Measurements from ENCODE around the gene SLC17A9. TPM values are rescaled to one million over a fixed set of nuclear protein-coding genes. Genes with fewer than 3 reads are reported as not detected.

Gene SLC17A9
- total RNA-seq, 1 experiment from 2014 or later: 16.6 TPM

DNA sequence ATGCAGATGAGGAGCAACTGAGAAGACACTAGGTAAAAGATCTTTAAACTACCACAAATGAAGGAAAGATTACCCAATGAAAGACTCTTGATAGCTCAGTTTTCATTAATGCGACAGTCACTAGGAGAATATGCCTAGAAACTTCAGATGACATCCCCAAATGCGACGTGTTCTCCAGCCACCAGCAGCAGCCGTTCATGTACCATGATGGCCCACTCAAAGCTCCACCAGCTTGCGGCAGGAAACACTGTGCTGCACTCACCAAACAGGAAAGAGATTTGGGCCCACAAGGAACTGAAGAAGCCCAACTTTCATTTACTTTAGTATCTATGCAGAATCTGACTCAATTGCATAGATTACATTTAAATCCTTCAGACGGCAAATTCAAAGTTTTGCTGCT lies 33.7 kb upstream of the SLC17A9 start:
- no peak for DNase-seq (ENCODE audit: extremely low read depth, low read depth)

DNA sequence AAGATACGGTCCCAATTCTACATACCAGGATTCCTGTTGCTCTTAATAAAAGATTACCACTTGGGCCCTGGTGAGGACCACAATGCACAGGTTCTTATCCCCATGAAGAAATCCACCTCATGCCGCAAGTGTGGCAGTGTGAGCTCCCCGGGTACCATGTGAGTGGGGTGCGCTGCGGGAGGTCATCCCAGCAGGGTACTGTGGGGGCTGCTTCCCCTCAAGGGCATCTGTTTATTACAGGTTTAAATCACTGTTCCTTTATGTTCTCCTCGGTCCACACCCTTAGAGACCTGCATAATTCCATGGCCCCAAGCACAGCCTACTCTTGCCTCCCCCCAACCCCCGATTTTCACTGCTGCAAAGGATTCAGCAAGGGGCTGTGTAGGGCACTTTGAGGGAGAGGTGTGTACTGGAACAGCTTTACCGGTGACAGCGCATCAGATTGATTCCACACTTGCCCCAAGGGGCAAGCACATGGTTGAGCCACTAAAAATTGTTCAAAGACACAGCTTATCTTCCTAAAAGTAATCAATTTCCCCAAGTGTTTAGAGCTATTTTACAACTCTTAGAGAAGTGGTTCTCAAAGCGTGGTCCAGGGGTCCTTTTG lies 32.4 kb upstream of the SLC17A9 start:
- no peak for DNase-seq (ENCODE audit: extremely low read depth, low read depth)

DNA sequence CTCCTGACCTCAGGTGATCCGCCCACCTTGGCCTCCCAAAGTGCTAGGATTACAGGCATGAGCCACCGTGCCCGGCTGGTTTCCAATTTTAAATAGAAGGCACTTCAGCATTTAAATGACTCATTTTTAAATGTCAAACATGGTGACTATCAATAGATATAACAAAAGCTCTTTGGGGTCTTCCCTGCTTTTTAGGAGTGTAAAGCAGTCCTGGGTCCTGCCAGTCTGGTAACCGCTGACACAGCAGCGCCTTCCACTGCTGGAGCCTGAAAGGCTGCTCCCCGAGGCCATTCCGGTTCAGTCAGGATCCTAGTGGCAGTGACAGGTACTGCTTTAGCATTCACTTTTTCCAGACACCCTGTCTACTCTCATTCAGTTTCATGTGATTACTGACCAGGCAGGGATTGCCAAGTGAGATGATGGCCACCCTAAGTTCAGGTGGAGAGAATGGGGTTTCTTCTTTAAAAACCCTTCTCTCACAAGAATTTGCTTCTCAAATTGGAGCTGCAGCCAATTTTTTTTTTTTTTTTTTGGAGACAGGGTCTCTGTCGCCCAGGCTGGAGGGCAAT lies 31.3 kb upstream of the SLC17A9 start:
- DNase-seq (ENCODE audit: extremely low read depth, low read depth): peak; percentile 71

DNA sequence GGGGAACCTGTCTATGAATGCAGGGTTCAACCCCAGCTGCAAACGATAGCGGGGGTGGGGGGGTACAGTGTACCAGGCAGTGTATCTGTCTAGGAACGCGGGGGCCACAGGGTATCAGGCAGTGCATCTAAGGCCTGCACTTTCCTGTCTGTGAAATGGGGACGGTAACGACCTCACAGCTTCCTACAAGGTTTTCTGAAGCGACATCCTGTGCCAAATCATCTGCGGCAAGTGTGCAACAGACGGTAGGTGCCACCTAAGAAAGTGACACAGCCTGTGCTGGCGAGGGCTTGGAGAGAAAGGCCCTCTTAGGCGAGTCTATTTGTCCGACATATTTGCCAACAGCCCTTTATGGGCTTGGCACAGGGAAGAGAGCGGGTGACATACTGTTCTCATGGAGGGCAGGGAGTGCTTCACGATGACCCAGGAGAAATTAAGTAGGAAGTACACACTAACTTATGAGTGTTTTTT lies 30.0 kb upstream of the SLC17A9 start:
- DNase-seq (ENCODE audit: extremely low read depth, low read depth): peak; percentile 70

DNA sequence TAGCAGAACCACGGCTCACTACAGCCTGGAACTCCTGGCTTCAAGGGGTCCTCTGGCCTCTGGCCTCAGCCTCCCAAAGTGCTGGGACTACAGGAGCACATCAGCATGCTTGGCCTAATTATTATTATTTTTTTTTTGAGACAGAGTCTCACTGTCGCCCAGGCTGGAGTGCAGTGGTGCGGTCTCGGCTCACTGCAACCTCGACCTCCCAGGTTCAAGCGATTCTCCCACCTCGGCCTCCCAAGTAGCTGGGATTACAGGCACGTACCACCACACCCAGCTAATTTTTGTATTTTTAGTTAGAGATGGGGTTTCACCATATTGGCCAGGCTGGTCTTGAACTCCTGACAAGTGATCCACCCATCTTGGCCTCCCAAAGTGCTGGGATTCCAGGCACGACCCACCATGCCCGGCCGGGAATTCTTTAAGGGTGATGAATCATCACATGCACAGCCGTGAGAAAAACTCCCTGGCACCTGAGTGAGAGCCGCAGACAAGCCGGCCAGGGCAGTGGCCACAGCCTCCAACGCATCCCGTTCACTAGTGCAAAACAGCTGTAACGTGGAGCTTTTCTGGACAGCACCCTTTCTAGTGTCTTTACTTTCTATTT lies 29.3 kb upstream of the SLC17A9 start:
- peak; percentile 87 for DNase-seq (ENCODE audit: extremely low read depth, low read depth)

DNA sequence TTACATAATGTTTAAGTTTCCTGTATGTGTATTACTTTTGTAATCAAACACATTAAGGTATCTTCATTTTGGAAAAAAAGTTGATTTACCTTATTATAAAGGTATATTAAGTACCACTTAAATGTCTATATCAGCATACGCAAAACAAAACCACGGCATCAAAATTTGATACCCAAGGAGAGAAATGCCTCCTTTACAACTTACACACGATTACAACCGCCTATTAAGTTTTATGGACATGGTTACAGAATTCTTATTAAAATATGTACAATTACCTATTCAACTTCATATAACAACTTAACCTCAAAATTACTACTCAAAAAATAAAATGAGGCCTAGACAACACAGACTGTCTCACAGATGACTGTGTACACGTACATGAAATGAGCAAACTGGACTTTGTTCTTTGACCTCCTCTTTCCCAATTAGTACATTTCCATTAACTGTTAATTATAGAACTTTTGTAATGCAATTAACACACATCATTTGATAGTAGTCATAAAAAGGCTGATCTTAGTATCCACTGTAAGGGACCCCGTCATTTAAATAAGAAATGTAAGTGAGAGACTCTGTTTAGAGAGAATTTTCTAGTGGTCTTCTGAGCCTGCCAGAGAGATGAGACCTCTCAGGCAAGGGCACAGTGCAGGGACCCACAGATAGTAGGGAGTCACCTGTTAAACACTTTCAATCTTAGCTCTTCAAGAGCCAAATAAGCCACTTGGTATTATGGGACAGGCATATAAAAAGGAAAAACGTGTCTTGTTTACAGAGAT lies 28.7 kb upstream of the SLC17A9 start:
- DNase-seq (ENCODE audit: extremely low read depth, low read depth): no peak

DNA sequence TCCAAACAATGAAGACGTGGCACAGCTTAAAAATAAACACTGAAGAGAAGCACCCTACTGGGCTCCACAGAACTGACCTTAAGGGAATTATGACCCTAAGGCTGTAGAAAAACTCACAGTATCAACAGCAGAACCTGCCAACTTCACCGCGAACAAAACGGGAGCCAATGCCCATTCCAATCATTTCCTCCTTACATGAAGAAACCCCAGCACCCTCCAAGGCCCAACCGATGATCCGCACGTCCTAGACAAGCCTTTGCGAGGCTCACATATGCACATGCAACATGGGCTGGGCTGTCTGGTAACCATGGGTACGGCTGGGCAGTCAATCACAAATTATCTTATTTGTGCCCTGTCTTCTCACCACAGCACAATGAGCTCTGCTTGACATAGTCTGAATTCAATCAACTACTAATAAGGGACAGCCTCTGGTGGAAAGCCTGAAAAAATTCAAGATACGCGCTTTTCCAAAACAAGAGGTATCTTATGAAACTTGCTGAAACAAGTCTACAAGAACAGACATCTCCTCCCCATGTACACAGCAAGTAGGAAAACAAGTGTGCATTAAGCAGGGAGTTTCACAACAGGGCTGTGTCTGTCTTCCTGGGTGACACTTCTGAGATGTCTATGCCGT lies 27.9 kb upstream of the SLC17A9 start:
- DNase-seq (ENCODE audit: extremely low read depth, low read depth): peak; percentile 46

DNA sequence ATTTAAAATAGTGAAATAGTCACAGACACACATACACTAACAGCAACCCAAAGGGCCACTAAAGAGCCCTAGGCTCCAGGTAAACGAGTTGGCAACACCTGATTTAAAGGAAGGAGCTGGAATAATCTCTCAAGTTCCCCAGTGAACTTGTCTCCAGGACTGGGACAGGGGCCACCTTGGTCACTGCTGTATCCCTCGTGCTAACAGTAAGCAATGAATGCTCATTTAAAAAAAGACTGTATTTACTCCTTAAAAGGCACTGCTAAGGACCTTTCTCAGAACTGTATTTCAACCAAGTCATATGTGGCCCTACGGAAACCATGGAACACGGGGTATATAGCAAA lies 27.5 kb upstream of the SLC17A9 start:
- DNase-seq (ENCODE audit: extremely low read depth, low read depth): no peak

DNA sequence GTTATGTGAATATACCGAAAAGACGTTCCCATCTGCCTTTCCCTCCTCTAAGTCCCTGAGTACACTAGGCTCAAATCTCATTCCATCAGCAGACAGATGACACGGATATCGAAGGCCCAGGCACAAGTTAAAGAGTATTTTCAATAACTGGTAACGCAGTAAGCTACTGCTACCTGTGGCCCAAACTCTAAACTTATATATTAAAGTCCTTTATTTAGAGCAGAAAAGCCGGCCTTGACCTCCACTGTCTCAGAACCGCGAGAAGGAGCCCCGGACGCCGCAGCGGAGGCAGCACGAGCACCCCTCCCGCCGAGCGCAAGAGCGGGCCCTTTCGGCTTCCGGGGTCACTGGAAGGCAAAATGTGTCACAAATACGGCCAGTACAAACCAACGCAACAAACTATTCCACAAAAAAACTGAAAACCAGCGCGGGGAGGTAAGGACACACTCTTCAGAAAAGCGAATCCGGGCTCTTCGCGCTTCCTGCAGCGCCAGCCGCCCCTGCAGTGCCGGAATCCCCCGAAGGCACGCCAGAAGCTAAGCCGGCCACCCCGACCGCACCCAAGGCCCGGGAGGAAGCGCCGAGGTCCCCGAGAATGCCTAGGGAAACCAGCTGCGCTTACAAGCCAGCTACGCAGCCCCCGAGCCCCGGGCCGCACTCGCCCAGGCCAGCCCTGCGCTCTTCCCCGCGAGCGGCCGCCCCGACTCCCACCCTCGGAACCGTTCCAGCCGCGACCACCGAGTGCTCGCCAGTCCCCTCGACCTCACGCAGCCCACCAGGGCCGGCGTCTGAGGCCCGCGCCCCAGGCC lies 26.9 kb upstream of the SLC17A9 start:
- DNase-seq (ENCODE audit: extremely low read depth, low read depth): no peak

DNA sequence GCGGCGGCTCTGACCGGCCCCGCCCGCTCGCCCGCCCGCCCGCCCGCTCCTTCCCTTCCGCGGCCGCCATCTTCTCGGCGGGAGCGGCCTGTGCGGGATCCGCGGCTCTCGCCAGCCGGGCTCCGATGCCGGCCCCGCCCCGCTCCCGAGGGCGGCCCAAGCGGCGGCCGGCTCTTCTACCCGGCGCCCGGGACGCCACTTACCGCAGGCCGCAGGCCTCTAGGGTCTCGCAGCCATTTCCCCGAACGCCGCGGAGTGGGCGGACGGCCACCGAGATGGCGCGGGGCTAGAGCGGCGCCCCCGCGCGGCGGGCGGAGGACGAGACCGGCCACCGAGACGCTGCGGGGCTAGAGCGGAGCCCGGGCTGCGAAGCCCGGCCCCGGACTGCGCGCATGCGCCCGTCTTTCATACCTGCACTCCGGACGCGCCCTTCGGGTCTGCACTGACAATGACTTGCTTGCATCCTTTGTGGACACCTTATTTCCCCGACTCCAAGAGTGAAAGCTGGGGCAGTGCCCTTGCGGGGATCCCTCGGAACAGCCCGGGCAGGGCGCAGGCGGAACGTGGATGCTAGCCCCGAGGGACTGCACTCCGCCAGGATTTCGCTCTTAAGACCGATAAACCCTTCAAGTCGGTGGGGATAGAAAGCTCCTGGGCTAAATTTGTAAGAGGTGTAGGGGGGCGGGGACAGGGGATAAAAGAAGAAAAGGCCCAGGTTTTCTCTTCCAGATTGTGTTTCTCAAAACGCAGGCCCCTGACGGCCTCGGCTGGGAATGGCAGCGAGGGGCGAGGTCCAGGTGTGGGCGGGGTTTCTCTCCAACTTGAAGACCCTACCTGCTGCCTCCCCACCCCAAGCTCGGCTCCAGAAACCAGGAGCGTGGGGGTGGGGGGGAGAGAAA lies 26.0 kb upstream of the SLC17A9 start, which contains the start of gene DIDO1:
TSS of gene DIDO1 (minus strand) at position 277 of the 899 bp plus-strand sequence.
- peak; percentile 83 for DNase-seq (ENCODE audit: extremely low read depth, low read depth)

DNA sequence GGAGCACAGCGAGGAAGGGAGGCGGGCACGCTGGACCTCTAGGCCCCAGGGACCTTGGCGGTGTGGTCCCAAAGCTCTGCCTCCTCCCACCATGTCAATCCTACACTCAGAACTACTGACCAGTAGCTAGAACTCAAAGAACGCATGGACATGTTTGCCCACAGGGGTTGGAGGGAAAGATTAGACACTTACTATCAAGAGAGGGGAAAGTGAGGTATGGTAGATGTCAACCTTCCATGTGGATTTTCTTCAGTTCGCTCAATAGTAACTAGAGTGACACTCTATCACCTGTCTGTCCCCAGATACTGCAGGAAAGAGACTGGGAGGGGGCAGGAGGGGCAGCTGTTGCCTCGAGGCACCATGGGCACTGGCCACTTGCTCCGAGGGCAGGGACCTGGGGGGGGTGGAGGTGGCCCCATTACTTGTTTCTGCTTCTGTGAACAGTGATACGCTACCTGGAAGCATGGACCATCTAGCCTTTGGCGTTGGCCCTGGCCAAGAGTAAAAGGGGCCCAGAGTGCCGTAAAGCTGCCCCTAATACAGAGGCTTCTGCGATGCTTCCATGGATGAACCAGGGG lies 25.3 kb upstream of the SLC17A9 start:
- DNase-seq (ENCODE audit: extremely low read depth, low read depth): no peak

DNA sequence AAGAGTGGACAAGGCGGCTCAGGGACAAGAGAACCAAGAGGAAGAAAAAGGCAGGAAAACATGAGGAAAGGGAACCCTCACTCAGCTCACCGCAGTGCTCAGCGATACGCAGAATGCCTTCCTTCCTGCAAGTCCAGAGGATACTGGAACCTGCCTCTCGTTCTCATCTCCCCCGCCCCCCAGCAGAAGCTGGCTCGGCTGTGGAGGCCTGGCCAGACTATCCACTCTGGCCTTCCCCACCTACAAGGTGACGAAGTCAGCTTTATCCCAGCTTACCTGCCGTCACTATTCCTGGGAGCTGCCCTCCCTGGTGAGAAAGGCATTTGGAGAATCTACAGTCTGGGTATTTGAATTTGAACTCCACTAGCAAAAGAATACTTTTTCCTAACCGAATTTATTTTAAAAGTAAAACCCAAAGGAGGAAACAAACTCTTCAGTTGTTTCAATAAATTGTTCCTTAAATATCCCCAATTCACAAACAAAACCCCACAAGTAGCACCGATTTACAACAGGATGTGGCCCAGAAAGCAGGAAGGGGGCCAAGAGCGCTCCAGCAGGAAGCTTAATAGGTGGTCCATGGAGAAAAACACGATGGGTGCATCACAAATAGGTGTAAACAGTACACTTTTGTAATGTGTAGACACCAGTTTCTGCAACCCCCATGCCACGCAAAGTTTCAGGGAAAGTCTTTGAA lies 24.1 kb upstream of the SLC17A9 start:
- DNase-seq (ENCODE audit: extremely low read depth, low read depth): no peak

DNA sequence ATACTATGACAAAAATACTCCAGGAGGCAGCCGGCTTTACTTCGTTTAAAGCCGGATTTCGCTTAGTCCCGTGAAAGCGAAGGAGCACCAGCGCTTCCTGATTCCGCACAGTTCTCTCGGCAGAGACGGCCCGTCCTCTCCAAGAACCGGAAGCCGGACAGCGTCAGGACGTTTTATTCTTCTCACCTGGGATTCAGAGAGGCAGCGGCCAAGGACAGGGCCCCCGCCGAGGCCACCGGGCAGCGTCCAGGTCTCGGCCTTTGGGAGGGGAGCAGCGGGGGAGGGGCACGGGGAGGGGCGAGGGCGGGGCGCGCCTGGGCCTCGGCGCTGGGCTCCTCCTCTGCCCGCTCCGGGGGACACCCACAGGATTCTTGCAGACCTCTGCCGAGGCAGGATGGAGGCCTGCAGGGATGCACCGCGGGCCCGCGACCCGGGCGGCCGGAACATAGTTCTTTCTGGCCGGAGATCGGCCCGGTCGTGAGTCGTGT lies 23.4 kb upstream of the SLC17A9 start:
- no peak for DNase-seq (ENCODE audit: extremely low read depth, low read depth)

DNA sequence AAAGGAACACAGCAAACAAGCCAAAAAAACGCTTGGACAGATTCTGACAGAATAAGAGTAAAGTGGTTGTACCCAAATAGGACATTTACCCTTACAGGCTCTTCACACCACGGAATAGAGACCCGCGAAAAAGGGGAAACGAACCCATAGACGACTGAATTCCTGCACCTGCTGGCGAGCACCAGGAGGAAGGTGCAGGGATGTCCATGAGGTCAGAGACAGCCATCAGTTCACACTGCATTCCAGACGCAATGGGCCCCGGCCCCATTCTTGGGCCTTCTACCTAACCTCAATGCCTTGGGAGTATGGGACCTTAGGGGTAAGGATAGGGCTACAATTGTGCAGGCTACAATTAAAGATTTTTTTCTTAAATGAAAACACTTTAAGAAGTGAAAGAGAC lies 21.0 kb upstream of the SLC17A9 start:
- DNase-seq (ENCODE audit: extremely low read depth, low read depth): no peak

DNA sequence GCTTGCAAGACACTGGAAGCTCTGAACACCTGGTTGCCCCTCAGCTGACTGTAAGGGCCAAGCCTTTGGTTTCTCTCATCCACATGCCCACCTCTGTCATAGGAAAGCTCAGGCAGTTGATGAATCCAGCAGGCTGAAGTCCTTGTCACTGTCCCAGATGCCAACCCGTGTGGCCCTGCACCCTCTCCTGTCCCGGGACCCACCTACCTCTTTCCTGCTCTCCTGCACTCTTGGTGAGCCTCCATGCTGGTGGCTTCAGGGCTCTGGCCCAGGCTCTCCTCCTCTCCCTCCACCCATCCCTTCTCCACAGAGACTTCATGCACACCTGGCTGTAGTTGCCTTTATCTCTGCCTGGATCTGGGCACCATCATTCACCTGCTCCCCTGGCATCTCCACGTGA lies 18.5 kb upstream of the SLC17A9 start:
- no peak for DNase-seq (ENCODE audit: extremely low read depth, low read depth)

DNA sequence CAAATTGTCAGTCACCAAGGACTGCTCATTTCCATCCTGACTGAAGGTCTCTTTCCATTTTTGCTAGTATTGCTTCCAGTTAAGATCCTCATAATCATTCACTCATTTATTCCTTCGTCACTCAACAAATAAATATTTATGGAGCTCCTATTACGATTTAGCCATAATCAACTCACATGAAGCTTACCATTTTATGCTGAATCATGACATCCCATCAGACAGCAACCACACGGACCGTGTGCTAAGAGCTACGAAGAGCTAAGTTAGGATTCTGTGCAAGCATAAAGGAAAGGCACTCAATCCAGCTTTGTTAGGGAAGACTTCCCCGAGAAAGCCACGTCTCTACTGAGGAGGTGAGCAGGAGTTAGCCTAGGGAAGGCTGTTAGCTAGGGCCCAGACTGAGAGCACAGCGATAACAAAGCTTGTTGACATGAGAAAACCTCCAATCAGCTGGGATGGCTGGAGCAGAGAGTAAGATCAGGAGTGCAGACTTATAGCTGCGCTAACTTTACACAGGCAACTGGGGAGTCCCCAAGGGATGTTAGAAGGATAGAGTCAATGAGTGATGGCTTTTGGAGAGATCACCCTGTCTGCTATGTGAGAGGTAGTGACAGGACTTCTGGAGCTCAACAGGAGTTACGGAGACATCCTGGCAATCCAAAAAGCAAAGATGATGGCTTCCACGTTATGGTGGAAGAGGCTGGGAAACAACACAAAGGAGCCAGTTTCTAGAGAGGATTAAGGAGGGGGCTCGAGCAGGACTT lies 17.1 kb upstream of the SLC17A9 start:
- no peak for DNase-seq (ENCODE audit: extremely low read depth, low read depth)

DNA sequence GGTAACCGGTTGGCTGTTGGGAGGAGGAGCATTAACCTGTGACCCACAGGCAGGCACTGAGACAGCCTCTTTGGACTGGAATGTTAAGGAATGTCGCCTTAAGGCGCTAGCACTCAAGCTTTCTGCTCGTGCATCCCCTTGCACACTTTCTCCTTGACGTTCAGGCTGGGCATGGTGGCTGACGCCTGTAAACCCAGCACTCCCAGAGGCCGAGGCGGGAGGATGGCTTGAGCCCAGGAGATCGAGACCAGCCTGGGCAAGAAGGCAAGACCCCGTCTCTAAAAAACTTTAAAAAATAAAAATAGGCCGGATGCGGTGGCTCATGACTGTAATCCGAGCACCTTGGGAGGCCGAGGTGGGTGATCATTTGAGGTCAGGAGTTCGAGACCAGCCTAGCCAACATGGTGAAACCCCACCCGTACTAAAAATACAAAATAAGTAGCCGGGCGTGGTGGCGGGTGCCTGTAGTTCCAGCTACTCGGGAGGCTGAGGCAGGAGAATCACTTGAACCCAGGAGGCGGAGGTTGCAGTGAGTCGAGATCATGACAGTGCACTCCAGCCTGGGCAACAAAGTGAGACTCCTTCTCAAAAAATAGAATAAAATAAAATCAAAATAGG lies 16.4 kb upstream of the SLC17A9 start:
- DNase-seq (ENCODE audit: extremely low read depth, low read depth): no peak
